Activated naive CD4-positive, alpha-beta T cell treated with anti-CD3 and anti-CD28 coated beads, Interleukin-2, amount 50 U/mL, for 72 hours (primary cell): ENCODE data around the gene DBNDD2. TPM values are rescaled to one million over a fixed set of nuclear protein-coding genes. Genes with fewer than 3 reads are reported as not detected.
A peak's percentile ranks its signal among the peaks of the same experiment; 100 is the strongest.

ENCODE experiments used
- ATAC-seq, 2 donors: fragments of 150-1000 bp; cut with Tn5 transposase; 2 replicates each; pipeline ENCODE4 v1.10.0; 2021; ENCODE audit warnings: mild to moderate bottlenecking in 2 of 2, moderate library complexity in 2 of 2
- DNase-seq, 2 donors: peaks; one replicate each; pipeline ENCODE4 v3.0.0; 2021 to 2022; ENCODE audit warnings: low spot score in 2 of 2
- H3K27ac Mint-ChIP-seq, 2 donors: one replicate each; pipeline ENCODE4 v1.8.0; 2022; ENCODE audit warnings: mild to moderate bottlenecking in 2 of 2, mixed read lengths in 2 of 2
- H3K36me3 Mint-ChIP-seq, 2 donors: one replicate each; pipeline ENCODE4 v1.8.0; 2022; ENCODE audit warnings: mixed read lengths in 2 of 2
- H3K9me3 Mint-ChIP-seq, 2 donors: one replicate each; pipeline ENCODE4 v1.8.0; 2022; ENCODE audit warnings: mixed read lengths in 2 of 2
- total RNA-seq, 2 donors: library from RNA; stranded (reverse); gene quantifications; one replicate each; pipeline ENCODE4 v1.2.3, GENCODE V29; 2022

DBNDD2 gene
- total RNA-seq = 10 to 100 TPM; 22.7 to 50.9 TPM

DNA sequence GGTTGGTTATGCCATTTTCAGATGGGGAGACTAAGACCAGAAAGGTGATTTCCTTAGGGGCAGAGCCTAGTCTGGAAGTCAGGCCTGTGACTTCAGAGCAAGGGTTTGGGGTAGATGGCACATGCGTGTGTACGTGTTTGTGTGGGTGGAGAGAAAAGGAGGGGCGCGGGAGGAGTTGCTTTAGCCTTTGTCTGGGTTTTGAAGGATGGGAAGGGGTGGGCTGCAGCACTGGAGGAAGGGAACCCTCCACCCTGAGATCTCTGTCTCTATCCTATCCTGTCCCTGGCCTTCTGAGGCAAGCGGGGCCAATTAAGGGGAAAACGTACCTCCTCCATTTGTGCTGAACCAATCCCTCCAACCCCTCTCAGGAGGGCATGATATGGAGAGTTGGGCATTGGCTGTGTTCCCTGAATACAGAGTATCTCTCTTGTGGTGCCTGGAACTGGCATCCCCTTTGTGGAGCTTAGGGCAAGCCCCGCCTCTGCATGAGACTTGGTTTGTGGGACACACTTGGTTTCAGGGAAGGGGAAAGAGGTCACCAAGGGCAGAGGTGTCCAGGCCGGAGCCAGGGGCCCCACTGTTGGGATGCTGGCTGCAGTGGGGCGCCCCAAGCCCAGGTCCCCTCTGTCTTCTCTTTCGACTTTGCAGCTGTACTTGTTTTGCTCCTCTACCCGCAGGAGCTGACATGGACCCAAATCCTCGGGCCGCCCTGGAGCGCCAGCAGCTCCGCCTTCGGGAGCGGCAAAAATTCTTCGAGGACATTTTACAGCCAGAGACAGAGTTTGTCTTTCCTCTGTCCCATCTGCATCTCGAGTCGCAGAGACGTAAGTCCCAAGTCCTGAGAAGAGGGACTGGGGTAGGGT lies at the start of gene DBNDD2:
DBNDD2 (plus strand) TSS at position 507 of the 863 bp plus-strand sequence; CDS start at position 686, 179 bp downstream.
- peak within 1 kb of the TSS in 1 of 2 donors; percentile 92 for H3K27ac Mint-ChIP-seq
- ATAC-seq (peak in 1 of 2 donors; percentile 29), DNase-seq (no peak)
- peaks cover 5 to 6% of the 10 kb centered on the region in 2 donors for H3K36me3 Mint-ChIP-seq
- H3K9me3 Mint-ChIP-seq = no peaks in the 10 kb centered on the region

DNA sequence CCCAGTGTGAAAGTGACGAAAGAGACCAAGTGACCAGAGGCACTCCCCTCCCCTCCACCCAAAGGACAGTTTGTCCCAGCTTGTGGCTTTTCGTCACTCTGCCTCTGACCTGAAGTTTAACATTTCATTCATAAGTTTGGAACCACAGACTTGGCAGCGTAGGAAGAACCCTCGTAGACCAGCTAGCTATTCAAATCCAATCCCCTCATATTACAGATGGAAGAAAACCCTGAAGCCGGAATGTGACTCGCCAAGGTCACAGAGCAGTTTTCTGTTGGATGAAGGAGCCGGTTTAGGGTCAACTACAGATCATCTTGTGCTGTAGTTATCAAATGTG lies 49.1 kb upstream of the DBNDD2 start:
- H3K9me3 Mint-ChIP-seq = no peaks in the 10 kb centered on the region
- no peak overlapping the region for H3K27ac Mint-ChIP-seq

DNA sequence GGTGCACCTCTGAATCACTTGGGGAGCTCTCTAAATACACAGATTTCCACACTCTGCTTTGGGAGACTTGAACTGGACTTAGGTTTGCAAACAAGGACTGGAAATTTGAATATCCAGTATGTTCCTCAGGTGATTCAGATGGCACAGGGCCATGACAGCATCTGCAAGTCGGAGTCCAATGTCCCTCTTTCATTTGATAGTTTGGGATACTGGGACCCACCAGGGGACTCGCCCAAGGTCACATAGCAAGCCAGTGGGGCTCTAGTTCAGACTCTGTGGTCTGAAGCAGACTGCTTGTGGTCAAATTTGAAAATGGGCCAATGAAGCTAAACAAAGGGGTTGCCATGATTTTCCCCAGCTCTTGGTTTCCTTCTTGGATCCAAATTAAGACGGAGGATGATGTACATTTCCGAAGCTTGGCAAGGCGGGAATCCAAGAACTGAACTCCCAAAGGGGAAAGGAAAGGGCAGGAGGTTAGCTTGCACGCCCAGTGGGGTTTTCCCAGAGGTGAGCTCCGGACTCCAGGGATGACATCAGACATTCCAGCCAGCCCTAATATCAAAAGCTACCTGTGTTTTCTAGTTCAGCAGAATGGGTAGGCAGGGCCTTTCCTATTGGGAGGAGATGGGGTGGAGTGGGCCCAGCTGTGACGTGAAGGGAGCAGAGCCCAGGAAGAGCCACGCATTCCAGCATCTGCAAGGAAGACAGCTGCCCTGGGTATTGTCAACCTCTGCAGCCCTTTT lies 48.5 kb upstream of the DBNDD2 start:
- Mint-ChIP-seq H3K36me3 (peaks cover 0 to 7% of the 10 kb centered on the region in 2 donors), H3K9me3 (no peaks in the 10 kb centered on the region), H3K27ac (no peak overlapping the region)
- DNase-seq (no peak), ATAC-seq (no peak)

More for the DNA sequence above, 49.1 kb upstream of the DBNDD2 start:
- H3K36me3 Mint-ChIP-seq = peaks cover 0 to 7% of the 10 kb centered on the region in 2 donors
- DNase-seq = no peak
- ATAC-seq = no peak

- no peaks in the 10 kb centered on the region for H3K9me3 Mint-ChIP-seq
- DNase-seq (no peak), ATAC-seq (no peak)
- H3K27ac Mint-ChIP-seq = no peak overlapping the region
- H3K36me3 Mint-ChIP-seq = peaks cover under 1 to 7% of the 10 kb centered on the region in 2 donors
Measured at GRCh38 chr20:45361793-45362192, 46.3 kb upstream of the DBNDD2 start.

GRCh38 chr20:45362804-45363610 lies 45.1 kb upstream of the DBNDD2 start, which contains the start of gene SYS1:
SYS1 (plus strand) TSS chr20:45363156; CDS start chr20:45363532, 376 bp downstream.
- DNase-seq (peak; percentile 98), ATAC-seq (peak; percentile 86 to 87)
- H3K27ac Mint-ChIP-seq = peak within 1 kb of the TSS; percentile 93 to 98
- H3K9me3 Mint-ChIP-seq = no peaks in the 10 kb centered on the region
- H3K36me3 Mint-ChIP-seq = peaks cover 6 to 7% of the 10 kb centered on the region in 2 donors

DNA sequence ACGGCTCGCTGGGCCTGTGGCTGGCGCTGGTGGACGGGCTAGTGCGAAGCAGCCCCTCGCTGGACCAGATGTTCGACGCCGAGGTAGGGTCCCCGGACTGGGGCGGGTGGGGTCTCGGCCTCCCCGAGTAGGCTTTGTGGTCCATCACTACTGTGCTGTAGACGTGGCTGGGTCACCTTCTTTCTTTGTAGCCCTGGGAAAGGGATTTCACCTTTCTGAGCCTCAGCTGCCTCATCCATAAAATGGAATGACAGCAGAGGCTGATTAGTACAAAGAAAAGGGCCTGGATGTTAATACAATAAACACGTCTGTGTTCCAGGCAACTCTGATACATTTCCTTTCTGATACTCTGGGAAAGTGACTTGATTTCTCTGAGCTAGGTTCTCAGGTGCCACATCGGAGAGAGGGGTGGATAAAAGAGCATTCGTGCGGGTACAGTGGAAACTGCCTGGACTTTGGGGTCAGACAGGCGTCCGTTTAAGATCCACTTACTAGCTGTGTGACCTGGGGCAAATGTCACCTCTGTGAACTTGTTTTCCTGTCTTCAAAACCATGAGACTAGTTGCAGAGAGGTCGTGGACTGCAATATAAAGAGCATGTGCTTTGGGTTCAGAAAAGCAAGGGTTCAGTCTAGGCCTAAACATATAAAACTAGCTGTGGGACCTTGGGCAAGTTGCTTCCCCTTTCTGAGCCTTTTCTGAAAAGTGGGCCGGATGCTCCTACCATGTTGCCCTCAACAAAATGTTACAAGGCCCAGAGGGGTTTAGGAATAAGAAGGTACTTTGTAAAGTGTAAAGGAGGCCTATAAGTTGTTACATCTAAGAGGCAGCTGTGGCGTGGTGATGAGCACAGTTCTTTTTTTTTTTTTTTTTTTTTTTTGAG lies 44.2 kb upstream of the DBNDD2 start:
- peak overlapping the region; percentile 93 to 98 for H3K27ac Mint-ChIP-seq
- H3K9me3 Mint-ChIP-seq = no peaks in the 10 kb centered on the region
- peaks cover 6 to 7% of the 10 kb centered on the region in 2 donors for H3K36me3 Mint-ChIP-seq
- ATAC-seq = no peak
- DNase-seq = no peak

- peaks cover 6 to 7% of the 10 kb centered on the region in 2 donors for H3K36me3 Mint-ChIP-seq
Measured at GRCh38 chr20:45365444-45365970, 42.6 kb upstream of the DBNDD2 start.

GRCh38 chr20:45366192-45366591 lies 41.9 kb upstream of the DBNDD2 start:
- ATAC-seq = no peak
- H3K9me3 Mint-ChIP-seq = no peaks in the 10 kb centered on the region
- H3K27ac Mint-ChIP-seq = no peak overlapping the region
- H3K36me3 Mint-ChIP-seq = peaks cover 6 to 7% of the 10 kb centered on the region in 2 donors
- no peak for DNase-seq

More at GRCh38 chr20:45365444-45365970, 42.6 kb upstream of the DBNDD2 start:
- no peaks in the 10 kb centered on the region for H3K9me3 Mint-ChIP-seq
- DNase-seq (no peak), ATAC-seq (no peak)
- no peak overlapping the region for H3K27ac Mint-ChIP-seq

DNA sequence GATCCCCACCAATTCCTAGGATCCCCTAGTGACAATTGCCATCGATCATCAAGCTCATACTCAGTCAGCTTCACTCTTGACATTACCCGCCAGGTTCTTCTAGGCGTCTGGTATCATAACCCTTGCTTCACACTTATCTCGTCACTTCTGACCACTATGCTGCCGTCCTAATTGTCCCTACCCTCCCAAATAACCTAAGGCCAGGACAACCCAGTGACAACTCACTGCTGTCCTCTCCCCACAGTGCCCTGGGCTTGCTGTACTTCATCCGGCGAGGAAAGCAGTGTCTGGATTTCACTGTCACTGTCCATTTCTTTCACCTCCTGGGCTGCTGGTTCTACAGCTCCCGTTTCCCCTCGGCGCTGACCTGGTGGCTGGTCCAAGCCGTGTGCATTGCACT lies 41.5 kb upstream of the DBNDD2 start:
- DNase-seq (no peak), ATAC-seq (no peak)
- no peak overlapping the region for H3K27ac Mint-ChIP-seq
- no peaks in the 10 kb centered on the region for H3K9me3 Mint-ChIP-seq
- peaks cover 6 to 7% of the 10 kb centered on the region in 2 donors for H3K36me3 Mint-ChIP-seq

DNA sequence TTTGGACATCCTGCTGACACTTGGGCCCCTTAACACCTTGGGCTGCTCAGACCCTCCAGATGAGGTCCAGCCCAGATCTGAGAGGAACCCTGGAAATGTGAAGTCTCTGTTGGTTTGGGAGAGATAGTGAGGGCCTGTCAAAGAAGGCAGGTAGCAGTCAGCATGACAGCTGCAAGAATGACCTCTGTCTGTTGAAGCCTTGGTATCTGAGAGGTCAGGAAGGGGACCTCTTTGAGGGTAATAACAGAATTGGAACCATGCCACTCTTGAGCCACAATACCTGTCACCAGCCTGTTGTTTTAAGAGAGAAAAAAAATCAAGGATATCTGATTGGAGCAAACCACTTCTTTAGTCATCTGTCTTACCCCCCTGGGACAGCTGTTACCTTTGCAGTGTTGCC lies 41.0 kb upstream of the DBNDD2 start:
- DNase-seq (no peak), ATAC-seq (no peak)
- Mint-ChIP-seq H3K27ac (no peak overlapping the region), H3K9me3 (no peaks in the 10 kb centered on the region), H3K36me3 (peaks cover 6 to 7% of the 10 kb centered on the region in 2 donors)

DNA sequence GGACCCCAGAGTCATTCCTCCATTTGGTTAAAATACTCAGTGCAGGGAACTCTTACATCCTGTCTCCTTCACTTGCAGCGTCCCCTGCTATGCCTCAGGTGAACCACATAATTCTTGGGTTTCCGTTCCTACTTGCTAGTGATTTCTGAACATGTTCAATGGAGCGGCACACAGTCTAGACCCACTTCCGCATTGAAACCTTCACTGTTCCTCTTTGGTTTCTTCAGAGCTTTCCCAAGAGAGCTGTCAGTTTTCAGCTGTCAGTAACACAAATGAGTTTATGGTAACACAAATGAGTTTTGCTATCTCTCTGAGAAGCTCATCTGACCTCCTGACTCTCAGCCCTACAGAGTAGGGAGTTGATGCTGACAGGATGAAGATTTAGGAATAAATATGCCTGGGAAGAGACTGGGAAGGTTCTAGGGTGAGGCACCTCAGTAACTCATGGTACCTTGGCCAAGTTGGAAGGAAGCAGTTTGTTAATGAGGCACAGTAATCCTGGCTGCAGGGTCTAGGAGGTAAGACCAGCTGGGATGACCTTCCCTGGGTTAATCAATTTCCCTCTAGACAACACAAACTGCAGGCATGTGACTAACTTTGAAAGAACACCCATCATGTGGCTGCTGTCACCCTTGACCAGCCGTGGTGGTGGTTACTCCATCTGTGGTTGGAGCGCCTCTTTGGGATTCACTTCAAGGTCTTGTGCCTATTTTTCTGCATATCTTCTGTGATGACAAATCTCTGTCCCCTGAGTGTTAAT lies 39.7 kb upstream of the DBNDD2 start:
- Mint-ChIP-seq H3K27ac (peak overlapping the region in 1 of 2 donors; percentile 13), H3K9me3 (no peaks in the 10 kb centered on the region), H3K36me3 (peaks cover 5 to 6% of the 10 kb centered on the region in 2 donors)
- peak; percentile 57 to 60 for ATAC-seq
- no peak for DNase-seq

DNA sequence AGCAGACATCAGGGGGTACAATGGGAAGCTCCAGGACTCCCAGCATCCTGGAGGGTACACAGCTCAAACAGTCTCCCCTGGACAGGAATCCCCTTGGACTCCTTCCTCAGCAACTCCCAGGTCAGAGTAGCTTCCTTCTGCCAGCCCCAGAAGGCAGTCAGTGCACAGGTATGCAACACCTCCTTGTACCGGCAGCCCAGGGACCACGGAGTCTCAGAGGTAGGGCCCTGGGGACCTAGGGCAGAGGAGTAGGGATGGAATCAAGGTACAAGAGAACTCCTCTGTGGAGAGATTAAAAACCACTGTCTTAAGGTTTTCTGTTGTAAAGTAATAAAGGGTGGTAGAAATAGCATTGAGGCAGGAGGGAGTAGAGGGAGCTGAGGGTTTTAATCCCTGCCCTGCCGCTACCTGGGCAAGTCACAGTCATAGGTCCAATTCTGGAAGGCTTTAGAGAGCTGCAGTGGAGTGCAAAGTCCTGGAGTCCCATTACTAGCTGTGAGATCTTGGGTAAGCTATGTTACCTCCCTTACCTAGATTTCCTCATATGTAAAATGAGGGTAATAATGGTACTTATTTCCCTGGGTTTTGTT lies 37.4 kb upstream of the DBNDD2 start:
- Mint-ChIP-seq H3K9me3 (no peaks in the 10 kb centered on the region), H3K36me3 (peaks cover 0 to 6% of the 10 kb centered on the region in 2 donors), H3K27ac (no peak overlapping the region)
- ATAC-seq (no peak), DNase-seq (no peak)

DNA sequence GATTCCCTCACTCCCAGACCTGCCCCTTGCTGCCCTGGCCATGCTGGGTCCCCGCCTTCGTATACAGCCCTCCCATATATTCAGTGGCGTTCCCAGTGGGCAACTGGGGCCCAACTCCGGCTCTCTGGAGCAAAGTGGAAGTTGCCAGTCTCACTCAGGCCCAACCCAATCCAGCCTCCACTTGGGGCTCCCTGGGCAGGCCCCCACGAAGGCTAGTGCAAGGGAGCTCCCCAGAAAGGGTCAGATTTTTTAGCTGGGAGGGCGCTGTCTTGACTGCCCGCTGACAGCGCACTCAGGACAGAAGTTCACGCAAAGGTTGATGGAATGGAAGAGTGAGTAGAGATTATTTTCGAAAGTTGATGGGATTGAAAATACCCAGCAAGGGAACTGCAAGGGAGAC lies 35.8 kb upstream of the DBNDD2 start:
- ATAC-seq = no peak
- DNase-seq = no peak
- H3K36me3 Mint-ChIP-seq = peaks cover 0 to 2% of the 10 kb centered on the region in 2 donors
- no peaks in the 10 kb centered on the region for H3K9me3 Mint-ChIP-seq
- H3K27ac Mint-ChIP-seq = peak overlapping the region; percentile 3 to 40

DNA sequence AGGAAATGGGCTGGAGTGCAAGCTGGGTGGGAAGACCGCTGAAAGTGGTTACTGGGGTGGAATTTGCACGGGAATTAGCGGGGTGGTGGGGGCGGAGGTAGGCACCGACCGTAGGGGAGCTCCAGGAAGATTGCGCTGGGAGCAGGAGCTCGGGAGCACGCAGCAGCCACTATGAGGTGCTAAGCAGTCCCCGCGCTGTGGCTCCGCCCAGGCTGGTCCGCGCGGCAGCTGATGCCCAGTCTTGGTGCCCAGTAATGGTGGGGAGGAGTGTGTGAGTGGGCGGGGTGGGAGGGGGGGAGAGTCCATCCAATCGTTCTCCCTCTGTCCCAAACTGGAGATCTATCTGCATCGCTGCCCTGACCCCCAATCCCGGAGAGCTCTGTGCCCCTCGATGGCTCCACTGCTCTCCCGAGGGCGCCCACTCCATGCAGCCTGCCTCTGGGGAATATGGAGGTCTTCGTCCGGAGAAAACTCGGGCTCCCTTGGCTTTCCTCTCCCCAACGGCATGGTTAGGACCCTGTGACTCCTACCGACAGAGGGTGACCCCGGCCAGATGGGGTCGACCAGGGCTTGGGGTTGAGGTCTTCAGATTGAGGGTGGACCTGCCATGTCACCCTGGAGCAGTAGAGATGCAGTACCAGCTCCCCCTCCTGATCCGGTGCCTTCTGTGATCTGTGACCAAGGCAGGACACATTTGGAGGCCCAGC lies 35.3 kb upstream of the DBNDD2 start:
- Mint-ChIP-seq H3K27ac (peak overlapping the region; percentile 40 to 85), H3K36me3 (no peaks in the 10 kb centered on the region), H3K9me3 (no peaks in the 10 kb centered on the region)
- no peak for ATAC-seq
- DNase-seq = no peak
